Stimulated activated CD4-positive, alpha-beta T cell treated with anti-CD3 and anti-CD28 coated beads, TNF-alpha, amount 100 ng/mL, for 1 hour (primary cell): ENCODE results near the gene FUT2.

Source experiments
- DNase-seq, 3 donors: peaks; one replicate each; pipeline ENCODE4 v3.0.0-alpha.2; 2020; ENCODE audit warnings: low read depth in 3 of 3, low spot score in 1 of 3

The FUT2 gene

DNA sequence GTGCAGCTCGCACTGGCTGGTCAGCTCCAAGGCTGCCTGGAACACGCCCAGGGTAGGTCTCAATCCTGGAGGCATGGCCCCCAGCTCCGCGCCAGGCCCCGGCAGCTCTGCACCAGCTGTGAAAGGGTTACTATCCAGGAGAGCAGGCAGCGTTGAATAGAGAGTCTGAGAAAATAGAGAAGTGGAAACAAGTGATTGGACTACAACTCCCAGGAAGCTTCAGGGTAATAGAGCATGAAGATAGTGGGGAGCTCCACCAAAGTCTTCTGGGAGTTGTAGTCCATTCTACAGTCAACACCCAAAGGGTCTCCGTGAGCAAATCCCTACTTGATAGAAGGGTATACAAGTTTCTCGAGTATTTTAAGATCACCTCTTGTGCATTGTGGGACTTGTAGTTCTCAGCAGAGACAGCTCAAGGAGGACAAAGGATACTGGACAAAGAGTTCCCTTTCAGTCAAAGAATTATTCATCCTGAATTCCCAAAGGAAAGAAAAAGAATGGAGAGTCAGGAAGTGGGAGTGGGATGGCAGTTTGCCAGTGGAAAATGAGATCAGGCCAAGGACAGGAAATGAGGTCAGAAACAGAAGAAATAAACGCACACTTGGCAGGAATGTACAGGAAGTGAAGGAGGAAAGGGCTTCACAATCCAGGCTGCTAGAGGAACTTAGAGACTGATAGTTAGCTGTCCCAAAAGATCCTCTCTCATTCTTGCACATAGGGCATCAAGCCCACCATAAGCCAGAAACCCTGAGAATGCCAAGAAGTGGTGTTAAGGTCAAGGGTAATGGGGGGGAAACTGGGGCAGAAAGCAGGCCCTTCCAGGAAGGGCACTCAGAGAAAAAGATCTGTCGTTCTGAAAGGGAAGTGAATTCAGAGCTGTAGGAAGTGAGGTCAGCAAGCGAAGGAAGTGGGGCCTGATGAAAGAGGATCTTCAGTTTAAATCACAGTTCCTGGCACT is 29.3 kb downstream of the FUT2 start:
- DNase-seq: no peak

DNA sequence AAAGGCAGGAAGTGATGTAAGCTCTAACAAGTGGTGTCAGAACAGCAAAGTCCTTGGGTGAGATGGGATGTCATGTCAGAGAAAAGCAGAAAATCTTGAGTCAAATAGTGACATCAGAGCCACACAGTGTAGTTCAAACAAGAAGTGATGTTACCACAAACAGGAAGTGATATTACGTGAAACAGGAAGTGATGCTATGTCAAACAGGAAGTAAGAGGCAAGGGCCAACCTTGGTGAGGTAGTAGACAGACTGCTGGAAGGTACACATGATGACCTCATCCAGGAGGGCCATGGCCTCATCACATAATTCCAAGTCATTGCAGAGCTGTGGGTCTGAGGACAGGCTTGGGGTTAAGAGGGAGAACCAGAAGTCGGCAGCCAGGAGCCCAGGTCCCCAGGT is 30.8 kb downstream of the FUT2 start:
- no peak for DNase-seq

DNA sequence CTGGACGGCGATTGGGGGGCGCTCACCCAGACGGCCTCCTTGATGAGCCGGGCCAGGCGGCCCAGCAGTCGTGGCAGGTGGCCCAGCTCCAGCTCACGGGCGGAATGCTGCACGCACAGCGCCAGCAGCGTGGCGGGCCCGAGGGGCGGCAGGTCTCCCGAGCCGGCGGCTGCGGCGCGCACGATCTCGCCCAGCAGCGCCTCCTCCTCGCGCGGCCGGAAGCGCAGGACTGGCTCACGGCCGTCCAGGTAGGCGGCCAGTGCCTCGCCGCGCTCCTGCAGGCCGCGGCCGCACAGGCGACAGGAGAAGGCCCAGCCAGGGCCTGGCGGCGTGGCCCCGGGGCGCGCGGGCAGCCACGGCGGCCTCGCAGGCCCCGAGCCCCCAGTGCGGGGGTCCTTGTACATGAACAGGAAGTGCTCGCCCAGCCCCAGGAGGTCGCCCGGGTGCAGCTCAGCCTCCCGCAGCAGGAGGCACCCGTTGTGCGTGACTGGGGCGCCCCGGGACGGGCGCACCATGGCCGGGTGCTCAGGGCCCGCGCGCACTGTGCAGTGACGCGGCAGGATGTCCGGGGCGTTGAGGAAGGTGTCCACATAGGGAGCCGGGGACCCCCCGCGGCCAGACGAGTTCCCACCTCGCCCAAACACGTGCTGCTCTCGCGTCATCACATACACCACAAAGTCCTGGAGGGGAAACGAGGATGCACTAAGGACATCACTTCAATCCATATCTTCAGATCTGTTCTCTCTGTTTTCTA is 33.3 kb downstream of the FUT2 start:
- DNase-seq: no peak

DNA sequence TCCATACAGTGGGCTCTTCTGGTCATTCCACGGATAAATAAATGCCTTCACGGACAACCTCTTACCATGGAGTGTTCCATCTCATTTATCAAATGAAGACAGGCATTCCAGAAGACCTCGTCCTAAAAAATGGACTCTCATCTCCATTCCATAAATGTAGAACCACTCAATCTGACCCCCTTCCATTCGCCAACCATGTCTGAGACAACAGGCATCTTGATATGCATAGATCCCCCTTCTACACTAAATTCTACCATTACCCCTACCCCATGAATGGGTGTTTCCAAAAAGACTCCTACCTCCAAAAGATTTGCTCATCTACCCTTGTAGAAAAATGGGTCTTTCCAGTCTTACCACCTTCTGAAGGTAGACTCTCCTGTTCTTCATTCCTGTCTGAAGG is 35.7 kb downstream of the FUT2 start:
- DNase-seq: no peak

DNA sequence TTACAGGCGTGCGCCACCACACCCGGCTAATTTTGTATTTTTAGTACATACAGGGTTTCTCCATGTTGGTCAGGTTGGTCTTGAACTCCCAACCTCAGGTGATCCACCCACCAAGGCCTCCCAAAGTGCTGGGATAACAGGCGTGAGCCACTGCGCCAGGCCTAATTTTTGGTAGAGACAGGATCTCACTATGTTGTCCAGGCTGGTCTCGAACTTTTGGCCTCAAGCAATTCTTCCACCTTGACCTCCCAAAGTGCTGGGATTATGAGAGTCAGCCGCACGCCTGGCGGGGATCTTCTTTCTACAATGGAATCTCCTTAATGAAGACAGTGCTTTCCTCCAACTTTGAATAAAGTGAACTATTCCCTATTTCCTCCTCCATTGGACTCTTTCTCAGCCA is 38.9 kb downstream of the FUT2 start:
- DNase-seq: no peak

DNA sequence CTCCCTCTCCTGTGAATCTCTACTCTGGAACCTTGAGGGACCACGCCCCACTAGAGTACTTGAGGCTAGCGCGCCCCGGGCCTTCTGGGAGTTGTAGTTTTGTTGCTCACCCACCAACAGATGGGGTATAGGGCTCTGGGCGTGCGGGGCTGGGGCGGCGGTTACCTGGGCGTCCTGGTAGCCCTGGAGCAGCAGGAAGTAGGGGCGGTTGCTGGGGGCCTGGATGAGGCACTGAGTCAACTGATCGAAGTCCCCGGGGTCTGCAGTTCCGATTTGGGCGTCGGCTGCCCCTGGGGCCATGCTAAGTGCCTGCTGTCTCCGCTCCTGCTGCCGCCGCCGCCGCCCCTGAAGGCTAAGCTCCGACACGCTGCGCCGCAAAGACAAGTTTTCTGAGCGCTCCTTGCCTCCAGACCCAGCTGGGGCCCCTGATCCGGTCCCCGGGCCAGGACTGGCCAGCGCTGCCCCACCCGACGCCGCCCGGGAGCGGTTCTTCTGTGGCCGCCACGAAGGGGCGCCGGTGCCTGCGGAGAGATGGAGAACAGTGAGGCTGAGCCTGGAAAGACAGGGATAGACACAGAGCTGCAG is 39.4 kb downstream of the FUT2 start:
- DNase-seq: no peak

DNA sequence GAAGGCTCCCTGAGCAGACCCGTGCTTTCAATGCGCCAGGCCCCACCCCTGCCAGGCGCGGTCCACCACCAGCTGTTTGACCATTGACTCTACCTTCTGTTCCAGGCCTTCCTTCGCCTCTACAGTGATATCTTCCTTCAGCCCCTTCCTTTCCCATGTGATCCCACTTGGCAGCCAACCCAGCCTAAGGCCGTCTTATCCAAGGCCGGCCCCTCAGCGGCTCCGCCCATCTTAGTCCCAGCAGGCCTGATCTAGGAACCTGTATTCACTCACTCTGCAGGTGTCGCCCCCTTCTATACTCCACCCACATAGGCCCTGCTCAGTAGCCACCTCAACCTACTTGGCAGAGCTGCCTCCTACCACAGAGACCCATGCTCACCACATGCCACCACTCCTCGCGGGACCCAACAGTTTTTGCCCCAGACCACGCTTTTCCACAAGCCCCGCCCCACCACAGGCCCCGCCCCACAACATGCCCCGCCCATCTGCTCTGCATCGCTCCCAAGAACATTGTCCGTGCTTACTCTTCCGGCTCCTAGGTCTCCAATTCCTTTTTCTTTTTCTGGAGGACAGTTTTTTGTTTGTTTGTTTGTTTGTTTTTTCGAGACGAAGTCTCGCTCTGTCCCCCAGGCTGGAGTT is 41.7 kb downstream of the FUT2 start:
- DNase-seq: no peak

DNA sequence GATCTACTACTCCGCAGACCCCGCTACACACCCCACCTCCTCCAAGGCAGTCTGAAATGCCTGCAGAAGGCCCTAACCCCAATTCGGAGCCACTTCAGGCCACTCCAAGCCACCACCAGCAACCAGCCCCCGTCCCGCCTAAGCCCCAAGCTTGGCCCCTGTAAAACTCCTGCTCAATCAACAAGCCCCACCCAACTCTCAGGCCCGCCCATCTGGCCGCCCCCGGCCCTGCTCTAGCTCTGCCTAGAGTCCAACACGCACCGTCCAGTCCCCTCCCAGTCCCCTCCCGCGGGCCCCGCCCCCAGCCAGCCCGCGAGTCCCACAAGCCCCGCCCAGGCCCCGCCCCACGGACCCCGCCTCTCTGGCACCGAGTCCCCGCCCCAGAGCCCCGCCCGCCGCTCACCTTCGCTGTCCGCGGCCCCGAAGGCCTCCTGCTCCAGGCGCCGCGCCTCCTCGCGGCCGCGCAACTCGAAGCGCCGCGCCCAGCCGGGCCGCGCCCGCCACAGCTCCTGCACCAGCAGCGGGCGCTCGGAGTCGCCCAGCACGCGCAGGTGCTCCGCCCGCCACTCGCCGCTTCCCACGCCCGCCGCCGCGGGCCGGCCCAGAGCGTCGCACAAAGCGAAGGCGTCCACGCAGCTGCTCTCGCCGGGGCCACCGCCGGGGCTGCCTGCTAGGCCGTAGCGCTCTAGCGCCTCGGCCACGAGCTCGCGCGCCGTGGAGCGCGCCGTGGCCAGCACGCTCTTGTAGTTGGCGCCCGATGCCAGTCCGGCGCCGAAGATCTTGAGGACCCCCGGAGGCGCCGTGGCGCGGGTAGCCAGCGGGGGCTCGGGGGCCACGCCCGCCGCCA is 43.0 kb downstream of the FUT2 start:
- DNase-seq: peak; percentile 86 to 94 (median 88)

DNA sequence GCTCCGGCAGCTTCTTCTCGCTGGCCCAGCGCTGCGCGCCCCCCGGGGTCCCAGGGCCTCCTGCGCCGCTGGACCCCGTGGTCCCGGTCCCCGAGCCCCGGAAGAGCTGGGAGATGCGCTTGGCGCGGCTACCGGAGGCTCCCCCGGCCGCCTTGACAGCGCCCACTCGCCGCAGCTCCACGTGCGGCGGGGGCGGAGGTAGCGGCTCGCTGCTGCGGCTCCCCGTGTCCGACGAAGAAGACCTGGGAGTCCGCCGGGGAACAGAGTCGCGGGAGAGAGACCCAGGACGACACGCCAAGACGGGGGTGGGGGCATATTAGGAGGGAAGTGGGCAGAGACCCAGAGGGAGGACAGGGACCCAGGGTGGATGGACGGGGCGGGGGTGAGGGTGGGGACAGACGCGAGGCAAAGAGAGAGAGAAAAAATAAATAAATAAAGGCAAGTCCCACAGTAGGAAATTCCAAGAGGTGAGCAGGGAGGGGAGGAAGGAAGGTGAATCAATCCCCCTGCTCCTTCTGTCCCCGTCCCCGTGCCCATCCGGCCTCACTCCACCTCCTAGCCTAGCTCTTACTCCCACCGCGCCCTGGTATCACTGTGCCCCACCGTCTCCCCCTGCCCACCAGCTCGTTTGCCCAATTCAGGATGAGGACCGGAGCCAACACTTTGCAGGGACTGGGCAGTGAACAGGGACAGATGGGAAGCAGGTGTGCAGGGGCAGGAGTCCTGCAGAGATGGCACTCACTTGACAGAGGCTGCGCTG is 43.8 kb downstream of the FUT2 start:
- no peak for DNase-seq

DNA sequence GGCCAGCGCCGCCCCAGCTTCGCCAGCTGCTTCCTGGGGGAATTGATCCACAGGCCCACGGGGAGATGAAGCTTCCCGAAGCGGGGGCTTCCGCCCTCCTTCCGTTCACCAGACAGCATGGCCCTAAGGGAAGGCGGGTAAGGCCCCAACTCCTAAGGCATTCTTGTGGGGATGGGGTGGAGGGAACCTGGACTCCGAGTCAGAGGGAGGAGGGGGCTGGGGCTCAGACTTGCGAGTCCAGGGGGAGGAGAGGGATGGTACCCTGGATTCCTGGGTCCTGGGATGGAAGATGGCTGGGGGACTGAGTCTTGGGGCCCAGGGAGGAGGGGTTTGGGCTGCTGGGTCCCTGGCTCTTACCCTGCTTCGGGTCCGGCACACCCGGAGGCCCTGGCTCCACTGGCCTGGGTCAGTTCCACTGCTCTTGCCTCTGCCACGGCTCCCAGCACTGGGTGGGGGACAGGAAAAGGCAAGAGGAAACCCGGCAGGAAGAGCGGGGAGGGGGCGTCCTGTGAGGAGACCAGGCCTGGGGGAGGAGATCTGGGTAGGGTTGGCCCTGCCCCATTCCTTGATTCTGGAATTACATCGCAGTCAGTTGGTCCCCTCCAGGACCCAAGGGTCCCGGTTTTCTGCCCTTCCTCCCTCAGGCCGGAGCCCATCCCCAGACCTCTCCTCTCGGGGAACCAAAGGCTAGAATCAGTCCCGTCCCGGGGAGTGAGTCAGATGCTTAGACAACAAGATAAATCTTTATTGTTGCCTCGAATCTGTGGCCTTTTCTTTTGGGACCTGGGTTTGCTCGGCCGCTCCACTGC is 44.6 kb downstream of the FUT2 start, which contains the start of gene RASIP1:
Gene RASIP1, minus strand, starts transcription at position 447 of the 809 bp plus-strand sequence. Its CDS starts 328 bp downstream, at position 119.
- no peak for DNase-seq

DNA sequence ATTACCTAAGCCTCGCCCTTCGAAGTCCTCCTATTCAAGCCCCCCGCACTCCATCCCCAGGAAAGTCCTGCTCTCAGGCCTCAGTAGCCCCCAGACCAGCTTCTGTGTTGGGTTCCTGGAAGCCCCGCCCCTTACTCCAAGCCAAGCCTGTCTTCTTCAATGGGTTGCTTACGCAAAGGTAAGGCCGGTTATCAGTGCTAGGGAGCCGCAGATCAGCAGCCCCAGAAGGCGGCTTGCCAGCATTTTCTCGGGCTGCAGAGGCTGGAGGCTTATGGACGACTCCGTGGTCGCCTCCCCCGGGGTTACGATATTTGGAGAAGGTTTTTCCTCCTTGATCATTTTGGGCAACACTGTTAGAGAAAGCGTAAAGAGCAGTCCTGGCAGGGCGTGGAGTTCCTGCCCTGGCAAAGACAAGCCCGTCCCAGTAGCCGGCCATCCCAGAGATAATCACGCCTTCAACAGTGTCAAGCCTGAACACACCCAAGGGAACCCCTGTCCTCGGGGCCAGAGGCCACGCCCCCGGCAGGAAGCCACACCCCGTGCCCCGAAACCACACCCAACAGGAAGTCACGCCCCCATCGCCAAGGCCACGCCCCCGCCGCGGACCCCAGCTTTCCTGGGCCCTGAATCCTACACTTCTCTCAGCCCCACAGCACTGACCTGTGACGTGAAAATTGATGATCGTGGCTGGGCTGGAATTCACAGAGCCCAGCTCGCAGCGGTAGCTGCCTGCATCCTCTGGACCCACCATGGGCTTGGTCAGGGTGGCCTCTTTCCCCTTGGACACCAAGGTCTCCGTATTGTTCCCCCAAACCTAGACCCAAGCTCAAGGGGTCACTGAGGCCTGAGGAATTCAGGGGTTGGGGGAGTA is 45.6 kb downstream of the FUT2 start:
- no peak for DNase-seq

DNA sequence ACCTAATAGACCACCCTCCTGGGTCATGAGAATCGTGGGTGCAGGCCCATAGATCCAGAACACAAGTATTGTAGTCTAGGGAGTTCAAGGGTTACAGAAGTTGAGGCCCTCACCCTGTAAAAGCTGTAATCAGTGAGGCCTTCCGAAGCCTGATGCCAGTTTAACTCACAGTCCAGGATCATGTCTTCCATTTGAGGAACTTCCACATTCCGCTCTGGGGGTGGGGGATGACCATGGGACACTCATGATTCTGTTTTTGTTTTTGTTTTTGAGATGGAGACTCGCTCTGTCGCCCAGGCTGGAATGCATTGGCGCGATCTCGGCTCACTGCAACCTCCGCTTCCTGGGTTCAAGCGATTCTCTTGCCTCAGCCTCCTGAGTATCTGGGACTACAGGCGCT is 46.3 kb downstream of the FUT2 start:
- DNase-seq: no peak

DNA sequence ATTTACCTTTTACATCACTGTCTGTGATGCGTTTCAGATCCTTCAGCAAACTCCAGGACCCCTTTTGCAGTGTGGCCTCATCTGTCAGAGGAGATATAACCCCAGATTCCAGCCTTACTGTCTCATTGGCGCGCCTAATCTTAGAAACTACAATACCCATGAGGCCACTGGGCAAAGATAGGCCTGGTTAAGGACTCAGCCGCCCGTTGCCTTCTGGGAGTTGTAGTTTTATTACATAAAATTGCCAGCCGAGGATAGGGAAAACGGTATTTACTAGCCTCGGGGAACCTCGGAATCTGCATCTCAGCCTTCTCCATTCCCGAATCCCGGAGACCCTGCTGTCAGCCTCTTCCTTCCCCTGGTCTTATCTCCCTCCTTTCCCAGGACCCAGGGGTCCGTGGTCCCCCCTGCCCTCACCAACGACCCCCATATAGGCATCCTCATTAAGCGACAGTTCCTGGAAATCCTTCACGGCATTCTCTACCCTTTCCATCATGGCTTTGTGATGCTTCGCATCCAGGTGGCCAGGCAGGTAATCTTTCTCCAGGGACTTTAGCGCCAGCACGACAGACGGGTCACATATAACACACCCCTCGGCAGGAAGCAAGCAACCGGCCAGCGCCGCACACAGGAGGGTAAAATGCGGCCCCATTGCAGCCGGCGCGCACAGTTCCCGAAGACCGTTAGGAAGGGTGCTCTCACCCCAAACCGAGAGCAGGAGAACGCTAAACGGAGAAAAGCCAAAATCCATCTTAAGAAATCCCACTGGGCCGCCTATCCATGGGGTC is 49.6 kb downstream of the FUT2 start:
- DNase-seq: no peak

DNA sequence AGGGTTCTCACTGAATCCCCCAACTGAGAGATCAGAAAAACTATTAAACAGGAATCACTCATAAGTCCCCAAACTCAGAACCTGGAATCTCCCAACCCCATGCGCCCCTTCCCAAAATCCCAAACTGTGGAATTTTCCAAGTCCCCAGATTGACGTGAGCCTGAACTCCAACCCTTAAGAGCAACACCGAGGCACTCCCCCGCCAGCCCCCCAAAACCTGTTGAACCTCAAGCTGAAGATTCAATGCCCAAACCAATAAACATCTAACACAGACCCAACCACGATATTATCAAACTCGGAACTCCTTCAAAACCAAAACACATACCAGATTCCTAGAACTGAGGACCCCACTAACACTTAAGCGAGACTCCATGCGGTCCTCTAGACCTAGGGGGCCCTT is 50.3 kb downstream of the FUT2 start:
- DNase-seq: no peak

DNA sequence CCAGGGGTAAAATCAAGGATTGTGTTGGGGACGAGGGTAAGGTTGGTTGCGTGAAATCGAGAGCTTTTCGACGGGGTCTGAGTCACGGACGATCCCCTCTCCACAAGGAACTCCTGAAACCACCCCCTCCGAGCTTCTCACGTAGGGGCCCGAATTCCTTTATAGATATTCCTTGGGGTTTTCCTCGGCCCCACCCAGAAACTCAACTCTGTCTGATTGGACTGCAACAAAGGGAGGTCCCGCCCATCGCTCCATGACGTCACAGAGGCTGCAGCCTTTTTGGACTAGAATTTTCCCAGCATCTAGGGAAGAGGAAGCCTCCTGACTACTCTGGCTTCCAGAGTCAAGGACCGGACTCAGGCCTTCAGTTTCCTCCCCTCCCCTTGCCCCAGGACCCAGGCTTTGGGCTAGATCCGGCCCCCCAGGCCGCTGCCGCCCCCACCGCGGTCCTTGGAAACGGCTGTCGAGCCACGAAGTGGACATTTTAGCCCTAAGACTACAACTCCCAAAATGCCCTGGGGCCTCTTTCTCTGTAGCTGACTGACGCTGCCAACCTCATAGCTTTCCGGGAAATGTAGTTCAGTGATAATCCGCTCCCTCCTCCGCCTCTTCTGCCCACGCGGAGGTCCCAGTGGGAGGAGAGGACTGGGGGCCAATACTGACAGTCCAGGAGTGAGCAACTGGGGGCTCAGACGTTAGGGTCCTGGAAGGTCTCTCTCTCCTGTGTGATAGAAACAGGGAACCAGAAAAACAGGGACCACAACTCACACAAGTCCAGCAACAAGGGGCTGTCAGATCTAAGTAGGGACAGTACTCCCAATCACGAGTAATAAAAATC is 51.2 kb downstream of the FUT2 start, which contains the start of gene IZUMO1:
Gene IZUMO1, minus strand, starts transcription at position 172 of the 838 bp plus-strand sequence. CDS start 1,050 bp downstream, outside the sequence.
- DNase-seq: no peak

DNA sequence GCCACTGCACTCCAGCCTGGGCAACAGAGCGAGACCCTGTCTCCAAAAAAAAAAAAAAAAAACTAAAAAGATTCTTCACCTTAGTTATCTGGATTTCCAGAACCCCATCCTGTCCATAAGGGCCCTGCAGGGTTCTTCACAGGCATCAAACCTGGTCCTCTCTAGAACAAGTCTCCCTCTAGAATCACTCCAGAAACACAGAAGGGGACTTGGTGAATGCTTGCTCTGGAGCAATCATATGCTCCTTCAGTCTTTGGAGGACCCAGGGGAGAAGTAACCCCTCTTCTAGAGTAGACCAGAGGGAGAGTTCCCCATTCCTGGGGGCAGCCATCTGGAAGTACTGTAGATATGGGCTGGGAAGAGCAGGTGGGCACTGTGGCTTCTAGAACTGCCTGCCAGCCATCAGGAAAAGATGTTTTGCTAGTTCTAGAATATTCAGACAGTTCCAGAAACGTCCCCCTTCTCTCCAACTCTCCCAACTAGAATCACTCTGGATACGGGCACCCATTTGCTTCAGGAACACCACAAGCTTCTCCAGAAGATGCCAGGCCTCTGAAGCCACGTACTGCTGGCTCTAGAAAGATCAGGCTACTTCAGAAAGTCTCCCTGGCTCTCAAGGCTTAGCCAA is 53.9 kb downstream of the FUT2 start:
- DNase-seq: no peak
